Measurements from ENCODE around the gene ATP6V1A.

The ATP6V1A gene

GRCh38 chr3:113746548-113747282, at the start of gene ATP6V1A:
TSS of gene ATP6V1A (plus strand) at chr3:113747035. CDS start at chr3:113778754, 31,719 bp downstream.
- peak; percentile 66 to 78 (median 69) for DNase-seq

GRCh38 chr3:113697500-113698090, 49.2 kb upstream of the ATP6V1A start:
- no peak for DNase-seq

GRCh38 chr3:113698213-113698742, 48.6 kb upstream of the ATP6V1A start:
- no peak for DNase-seq

- DNase-seq, result no peak
These were observed 47.9 kb upstream of the ATP6V1A start for GRCh38 chr3:113698956-113699355.

- no peak for DNase-seq
These were observed 39.0 kb upstream of the ATP6V1A start for GRCh38 chr3:113707835-113708234.

- no peak for DNase-seq
These were observed 34.7 kb upstream of the ATP6V1A start for GRCh38 chr3:113712129-113712528.

GRCh38 chr3:113714702-113715101, 32.1 kb upstream of the ATP6V1A start:
- no peak for DNase-seq

- no peak for DNase-seq
These were observed 29.5 kb upstream of the ATP6V1A start for GRCh38 chr3:113717308-113717707.

GRCh38 chr3:113717818-113718217, 29.0 kb upstream of the ATP6V1A start:
- DNase-seq, result no peak

GRCh38 chr3:113719294-113719693, 27.5 kb upstream of the ATP6V1A start:
- DNase-seq, result no peak

- no peak for DNase-seq
These were observed 27.1 kb upstream of the ATP6V1A start for GRCh38 chr3:113719758-113720157.

GRCh38 chr3:113721636-113722035, 25.2 kb upstream of the ATP6V1A start:
- no peak for DNase-seq

GRCh38 chr3:113728661-113729060, 18.2 kb upstream of the ATP6V1A start:
- no peak for DNase-seq

GRCh38 chr3:113730550-113730949, 16.3 kb upstream of the ATP6V1A start:
- no peak for DNase-seq

- DNase-seq, result no peak
These were observed 15.1 kb upstream of the ATP6V1A start for GRCh38 chr3:113731694-113732093.

GRCh38 chr3:113736548-113737089, 10.2 kb upstream of the ATP6V1A start:
- DNase-seq, result peak in 1 of 4 experiments; percentile 1

GRCh38 chr3:113741086-113741485, 5.7 kb upstream of the ATP6V1A start:
- DNase-seq, result no peak

GRCh38 chr3:113741620-113742019, 5.2 kb upstream of the ATP6V1A start:
- no peak for DNase-seq

GRCh38 chr3:113743006-113743630, 3.7 kb upstream of the ATP6V1A start:
- DNase-seq, result no peak

GRCh38 chr3:113744941-113745755, 1.7 kb upstream of the ATP6V1A start:
- DNase-seq, result peak; percentile 34 to 60 (median 48)

- peak; percentile 77 to 89 (median 87) for DNase-seq
These were observed 883 bp upstream of the ATP6V1A start, which contains the start of gene NAA50 for GRCh38 chr3:113745756-113746547. TSS of gene NAA50 (minus strand) at chr3:113746249. CDS start at chr3:113745949, 300 bp downstream.
